Fibroblast of skin of right biceps (primary cell): Measurements from ENCODE around the gene QSOX2.

Experiments
- DNase-seq: peaks from one replicate; pipeline ENCODE4 v3.0.0-alpha.2; 2013

Gene QSOX2

DNA sequence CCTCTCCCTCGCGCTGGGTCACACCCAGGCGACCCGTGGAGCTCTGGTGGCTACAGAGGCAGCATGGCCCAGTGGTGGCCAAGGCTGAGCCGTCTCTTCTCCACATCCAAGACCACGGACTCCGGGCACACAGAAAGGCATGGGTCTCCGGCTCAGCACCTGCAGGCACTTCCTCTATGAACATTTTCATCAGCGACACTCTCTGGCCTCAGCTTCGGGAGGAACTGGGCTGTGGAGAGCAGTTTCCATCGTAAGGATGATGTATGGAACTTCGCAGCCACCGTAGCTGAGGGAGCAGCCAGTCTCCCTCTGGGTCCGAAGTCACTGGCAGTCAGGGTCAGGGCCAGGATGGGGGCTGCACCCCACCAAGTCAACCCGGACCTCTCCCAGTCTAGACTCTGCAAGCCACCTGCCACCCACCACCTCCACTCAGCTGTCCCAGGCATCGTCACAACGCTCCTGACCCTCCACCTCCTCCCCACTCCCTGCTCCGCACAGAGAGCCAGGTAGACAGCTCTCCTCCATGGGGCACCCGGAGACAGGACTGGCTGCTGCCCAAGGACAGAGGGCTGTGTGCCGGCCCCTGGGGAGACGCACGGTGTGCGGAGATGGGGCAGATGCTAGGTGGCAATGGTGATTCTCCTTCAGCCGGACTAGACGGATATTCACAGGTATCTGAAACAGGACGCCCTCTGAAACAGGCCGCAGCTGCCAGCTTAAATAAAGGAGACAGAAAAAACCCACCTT is 9.7 kb downstream of the QSOX2 start:
- DNase-seq, result no peak

DNA sequence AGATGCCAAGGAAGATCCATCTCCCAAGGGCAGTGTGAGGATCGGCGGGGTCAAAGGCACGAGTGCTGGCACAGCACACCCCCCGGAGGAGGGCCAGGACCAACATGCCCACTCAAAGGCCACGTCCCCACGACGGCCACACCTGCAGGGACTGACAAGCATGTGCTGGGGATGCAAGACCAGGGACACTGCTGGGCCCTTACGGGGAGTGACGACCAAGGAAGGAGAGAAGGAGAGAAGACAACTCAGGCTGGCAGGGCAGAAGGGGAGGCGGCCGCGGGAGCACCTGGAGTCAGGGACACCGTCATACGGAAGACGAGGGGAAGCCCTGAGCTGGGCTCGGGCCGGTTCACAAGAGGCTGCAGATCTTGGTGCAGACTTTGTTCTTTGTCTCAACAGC is 10.4 kb downstream of the QSOX2 start:
- DNase-seq, result no peak

DNA sequence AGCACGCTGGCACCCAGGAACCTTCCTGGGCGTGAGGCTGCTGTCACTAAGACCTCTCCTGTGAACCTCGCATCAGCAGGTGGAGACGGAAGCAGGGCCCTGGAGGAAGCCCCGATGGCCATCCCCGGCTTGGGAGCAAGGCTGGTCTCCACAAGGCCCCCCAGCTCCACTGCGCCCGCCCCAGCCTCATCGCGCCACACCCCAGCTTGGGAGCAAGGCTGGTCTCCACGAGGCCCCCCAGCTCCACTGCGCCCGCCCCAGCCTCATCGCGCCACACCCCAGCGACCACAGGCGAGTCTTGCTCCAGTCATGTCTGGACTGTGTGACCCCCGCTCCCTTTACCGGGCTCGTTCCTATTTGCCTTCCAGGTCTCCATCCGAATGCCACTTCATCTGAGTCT is 11.0 kb downstream of the QSOX2 start:
- no peak for DNase-seq

DNA sequence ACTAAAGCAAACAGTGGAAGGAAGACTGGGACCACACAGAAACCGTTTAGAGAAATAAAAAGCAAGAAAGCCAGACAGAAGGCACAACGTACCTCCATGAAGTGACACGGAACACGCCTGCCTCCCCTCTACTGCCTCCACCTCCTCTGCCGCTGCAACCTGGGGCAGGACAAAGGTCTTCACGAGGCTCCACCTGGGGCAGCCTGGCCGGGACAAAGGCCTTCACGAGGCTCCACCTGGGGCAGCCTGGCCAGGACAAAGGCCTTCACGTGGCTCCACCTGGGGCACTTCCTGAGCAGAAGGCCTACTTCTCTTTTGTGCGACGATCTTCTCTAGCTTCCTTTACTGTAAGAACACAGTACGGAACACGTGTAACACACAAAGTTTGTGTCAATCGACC is 11.7 kb downstream of the QSOX2 start:
- no peak for DNase-seq

DNA sequence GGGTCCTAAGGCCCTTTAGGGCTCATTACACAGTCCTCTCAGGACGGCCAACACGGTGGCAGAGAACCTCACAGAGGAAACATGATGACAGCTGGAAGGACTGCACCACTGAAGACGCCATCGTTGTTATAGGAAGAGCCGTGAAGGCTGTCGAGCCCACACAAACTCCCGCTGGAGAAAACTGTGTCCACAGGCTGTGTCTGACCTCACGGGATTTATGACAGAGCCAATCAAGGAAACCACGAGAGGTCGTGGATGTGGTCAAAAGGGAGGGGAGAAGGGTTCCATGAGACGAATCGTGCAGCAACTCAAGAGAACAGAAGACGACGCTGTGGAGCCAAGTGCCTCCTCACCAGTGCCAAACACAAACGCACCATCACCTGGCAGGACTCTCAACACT is 12.2 kb downstream of the QSOX2 start:
- no peak for DNase-seq

DNA sequence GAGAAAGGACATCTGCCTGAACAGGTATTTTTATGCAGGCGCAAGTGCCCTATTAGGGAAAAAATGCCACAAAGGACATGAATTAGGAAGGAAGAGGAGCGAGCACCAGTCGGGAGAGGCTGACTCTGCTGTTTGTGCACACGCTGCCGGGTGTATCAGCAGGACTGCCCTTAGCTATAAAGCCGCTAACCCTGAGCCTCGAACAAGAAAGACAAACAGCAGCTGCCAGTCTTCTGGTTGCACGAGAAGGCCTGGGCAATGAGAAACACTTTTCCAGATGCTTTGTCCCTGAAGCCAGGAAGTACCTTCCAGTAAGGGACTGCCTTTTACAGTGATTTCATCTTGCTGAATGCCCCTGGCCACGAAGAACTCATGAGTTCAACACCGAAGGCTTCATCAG is 12.6 kb downstream of the QSOX2 start:
- no peak for DNase-seq

DNA sequence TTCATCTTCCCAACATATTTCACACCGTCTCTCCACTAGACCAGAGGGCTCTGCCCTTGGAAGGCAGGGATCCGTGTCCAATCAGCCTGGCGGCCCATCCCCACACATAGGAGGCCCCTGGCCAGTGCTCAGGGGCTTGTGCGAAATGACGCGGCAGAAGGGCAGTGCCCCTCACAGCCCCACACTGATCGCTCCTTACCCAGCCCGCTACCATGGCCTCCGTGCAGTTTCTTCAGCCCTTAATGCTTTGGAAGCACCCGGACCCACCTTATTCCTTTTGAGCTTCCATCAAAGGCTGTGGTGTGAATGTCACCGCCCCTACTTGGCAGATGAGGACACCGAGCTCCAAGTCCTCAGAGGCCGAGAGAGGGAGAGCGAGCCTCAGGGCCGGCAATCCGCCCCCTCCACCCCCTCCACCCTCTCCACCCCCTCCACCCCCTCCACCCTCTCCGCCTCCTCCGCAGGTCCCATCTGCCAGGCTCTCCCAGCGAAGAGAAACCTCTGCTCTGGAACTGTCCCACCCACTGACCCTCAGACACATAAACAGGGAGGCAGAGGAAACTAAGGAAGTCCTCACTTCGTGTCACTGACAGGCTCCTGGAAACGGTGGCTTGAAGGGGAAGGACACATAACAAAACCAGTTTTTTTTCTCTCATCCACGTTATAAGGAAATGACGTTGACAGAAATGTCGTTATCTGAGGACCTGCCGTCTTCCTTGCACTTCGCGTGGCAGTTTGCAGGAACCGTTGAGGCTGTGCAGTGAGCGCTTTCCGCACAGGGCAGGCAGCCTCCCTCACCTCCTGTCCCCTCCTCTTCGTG is 13.9 kb downstream of the QSOX2 start:
- no peak for DNase-seq

DNA sequence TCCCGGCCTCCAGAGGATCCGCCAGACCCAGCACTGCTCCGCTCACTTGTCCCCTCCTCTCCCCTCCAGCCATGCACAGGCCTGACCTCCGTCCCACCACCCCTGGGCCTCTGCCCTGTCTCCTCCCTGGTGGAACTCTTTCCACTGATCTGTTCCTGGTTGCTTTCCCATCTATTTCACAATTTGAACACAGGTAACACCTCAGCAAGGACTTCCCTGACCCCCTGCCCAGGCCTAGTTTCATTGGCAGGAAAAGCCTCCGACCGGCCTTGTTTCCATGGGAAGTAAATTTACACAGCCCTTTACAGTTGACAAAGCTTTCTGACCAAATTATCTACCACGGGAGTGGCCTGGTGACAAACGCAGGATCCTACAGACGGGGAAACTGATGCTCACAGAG is 14.8 kb downstream of the QSOX2 start:
- no peak for DNase-seq

DNA sequence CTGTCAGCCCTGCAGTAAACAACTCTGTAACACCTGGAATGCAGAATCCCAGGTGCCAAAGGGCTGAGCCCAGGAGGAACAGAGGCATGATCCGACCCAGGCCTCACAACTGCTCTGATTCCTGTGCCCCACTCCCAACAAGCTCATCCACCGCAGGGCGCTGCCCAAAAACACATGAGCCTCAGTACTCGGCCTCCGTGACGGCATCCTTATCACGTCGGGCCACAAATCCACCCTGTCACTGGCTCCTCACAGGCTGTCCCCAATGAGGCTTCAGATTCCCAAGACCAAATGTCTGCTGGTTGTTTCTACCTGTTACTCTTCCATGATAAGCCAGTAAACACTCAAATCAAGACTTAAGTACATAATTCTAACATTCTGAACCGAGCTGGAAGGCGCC is 15.2 kb downstream of the QSOX2 start:
- DNase-seq, result no peak

DNA sequence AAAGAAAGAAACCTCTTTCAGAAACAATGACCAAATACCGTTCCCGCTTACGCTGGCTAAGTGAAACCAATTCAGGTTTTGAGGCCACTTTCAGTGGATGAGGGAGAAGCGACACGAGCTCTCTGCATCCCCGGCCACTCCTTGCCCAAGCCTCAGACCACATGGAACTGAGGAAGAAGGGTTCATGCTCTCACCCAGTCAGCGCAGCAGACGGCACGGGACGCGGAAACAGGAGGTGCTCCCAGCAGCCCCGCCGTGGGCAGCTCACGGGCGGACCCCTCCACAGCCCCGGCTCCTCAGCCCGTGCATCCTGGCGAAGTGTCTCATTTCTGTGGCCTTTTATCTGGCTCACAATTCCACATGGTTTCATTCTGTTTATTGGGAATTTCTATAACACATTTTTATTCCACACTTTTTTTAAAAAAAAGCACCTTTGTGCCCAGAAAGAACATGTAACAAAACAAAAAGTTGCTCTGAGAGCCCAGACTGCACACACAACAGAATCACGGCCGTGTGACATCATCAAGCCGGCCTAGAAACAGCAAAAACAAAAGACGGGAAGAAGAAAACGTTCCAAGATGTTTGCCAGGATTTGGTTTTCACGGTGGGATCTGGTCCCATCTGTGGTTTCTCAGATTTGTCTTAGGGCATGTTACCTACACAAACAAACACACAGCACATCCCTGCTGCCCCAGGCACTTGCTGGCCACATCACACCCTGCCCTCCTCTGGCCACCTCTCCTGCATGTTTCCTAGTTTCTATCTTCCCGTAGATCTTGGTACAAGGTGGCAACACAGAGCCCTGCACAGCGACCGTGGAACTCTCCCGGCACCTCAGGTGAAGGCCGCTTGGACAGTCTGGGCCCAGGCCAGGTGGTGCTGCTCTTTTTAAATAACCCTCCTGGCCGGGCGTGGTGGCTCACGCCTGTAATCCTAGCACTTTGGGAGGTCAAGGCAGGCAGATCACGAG is 16.2 kb downstream of the QSOX2 start:
- DNase-seq, result no peak

DNA sequence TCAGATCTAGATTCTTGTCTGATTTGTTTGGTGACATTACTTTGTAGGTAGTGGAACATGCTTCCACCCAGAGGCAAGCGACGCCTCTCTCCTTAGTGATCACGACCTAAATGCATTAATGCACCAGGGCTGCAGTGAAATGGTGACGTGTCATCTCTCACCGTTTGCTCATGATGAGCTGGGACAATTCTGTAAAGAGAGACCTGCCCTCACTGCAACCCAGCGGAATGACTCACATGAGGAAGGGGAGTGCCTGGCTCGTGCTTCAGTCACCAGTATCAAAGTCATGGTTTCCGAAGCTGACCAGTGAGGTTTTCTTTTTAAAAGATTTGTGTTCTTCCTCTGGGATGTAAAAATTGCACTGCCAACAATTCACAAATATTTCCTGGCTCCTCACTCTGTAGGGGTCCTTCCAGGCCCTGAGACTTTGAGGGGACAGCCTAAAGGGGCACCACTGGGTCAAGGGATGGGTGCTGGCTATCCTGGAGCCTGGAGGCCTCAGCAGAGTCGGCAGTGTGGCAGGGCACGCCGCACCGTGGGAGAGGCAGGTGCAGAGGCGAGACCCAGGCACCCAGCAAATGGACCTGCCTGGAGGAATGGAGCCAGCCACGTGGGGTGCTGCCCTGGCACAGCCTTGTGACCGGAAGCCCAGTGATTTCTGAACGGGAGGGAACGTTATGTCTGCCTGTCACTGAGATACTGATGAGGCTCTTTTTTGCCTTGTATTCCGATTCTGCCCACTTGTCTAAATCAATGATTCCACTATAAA is 17.3 kb downstream of the QSOX2 start:
- DNase-seq, result peak; percentile 84

DNA sequence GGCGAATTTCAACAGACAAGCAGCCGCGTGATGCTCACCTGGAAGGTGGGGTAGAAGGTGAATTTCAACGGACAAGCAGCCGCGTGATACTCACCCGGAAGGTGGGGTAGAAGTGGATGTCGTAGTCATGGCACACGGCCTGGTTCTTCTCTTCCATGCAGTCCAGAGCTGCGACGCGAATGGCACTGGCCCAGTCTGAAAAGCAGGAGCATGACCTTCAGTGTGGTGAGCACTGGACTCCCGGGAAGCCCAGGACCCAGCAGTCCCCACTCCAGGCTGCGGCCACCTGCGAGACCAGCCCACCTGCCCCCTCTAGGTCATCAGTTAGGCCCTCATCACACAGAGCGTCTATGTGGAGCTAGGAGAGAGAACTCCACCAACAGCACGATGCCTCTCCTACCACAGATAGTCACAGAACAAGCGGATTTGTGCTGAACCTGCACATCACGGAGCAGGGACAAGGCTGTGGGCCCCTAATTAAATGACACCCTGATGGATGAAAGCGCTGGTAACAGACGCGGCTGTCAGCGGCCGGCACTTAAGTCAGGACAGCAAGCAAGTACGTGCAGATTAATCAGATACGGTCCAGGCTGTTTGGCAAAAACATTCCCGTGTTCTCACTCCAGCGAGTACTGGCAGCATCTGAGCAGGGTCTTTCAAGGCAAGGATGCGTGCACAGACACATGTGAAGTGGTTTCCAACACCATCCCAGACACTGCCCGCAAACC is 18.8 kb downstream of the QSOX2 start:
- DNase-seq, result no peak

DNA sequence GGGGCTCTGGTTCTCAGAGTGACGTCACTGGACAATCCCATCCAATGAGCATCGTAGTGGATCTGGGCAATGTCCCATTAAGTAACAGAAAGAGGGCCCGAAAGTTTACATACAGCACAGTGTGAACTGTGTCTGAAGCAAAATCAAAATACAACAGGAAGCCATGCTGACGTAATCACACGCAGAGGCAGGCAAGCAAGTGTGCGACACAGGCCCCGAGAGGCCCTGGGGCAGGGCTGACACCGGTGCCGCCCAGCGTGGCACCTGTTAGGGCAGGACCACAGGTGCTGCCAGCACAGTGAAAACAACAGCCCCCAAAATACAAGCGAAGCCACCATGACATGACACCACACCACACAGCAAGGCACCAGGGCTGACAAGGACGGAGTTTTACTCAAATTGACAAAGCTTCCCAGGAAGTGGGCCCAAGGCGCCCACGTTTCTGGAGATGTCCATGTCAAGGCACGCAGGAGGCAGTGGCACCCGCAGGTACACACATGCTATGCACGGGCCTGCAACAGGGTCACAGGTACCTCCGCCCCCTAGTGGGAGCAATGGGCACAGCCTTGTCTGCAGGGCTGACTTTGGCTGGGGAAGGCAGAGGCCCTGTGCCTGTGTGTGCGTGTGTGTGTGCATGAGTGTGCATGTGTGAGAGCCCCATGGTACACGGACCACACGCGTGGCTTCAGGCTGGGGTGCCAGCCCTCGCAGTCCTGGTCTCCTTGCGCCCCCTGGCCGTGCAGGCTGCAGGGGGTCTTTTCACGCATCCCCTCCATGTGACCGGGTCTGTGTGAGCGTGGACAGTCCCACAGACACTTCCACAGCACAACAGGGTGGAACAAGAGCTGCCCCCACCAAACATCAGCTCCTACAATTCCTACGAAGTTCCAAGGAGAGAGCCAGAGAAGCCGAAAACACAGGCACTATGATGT is 19.6 kb downstream of the QSOX2 start:
- peak; percentile 46 for DNase-seq

DNA sequence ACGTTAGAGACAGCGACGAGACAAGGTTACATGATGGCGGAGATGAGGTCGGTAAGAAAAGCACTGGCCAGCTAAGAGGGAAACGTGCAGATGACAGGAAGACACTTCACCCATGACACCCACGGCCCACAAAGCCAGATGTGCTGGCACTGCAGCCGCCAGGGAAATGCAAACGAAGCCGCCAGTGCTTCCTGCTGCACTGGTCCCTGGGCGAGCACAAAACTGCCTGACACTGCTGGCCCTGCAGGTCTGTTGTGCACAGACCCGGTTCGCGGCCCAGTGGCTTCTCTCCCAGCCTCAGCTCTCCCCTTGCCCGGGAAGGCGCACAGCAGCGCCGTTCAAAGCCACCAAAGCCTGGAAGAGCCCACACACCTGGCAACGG is 20.3 kb downstream of the QSOX2 start:
- DNase-seq, result no peak

DNA sequence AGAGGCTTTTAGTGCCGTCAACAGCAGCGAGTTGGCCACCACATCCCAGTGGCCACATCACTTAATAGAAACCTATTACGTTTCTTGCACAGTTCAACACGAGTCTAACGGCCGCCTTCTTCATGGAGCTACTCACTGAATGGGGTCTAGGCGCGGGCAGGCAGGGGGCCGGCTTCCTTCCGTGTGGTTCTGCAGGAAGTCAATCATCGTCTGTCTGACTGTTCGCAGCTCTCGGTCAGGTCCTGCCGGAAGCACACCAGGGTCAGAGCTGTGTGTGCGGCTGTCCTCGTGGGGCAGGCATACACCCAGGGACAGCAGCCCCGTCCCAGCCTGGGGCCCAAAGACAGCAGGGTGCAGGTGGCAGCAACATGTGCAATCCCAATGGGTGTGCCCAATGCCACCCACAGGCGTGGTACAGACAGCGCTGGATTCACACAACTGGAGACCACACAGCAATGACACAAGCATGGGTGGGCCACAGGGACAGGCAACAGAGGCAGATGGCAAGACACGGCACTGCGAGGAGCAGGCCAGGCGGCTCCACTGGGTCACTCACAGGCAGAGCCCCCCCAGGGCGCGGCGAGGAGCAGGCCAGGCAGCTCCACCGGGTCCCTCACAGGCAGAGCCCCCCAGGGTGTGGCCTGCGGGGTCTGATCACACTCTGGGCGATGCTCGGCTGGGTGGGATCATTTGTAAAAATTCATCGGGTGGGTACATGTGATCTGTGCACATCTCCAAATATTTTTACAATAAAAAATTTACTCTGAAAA is 21.6 kb downstream of the QSOX2 start:
- DNase-seq, result no peak

DNA sequence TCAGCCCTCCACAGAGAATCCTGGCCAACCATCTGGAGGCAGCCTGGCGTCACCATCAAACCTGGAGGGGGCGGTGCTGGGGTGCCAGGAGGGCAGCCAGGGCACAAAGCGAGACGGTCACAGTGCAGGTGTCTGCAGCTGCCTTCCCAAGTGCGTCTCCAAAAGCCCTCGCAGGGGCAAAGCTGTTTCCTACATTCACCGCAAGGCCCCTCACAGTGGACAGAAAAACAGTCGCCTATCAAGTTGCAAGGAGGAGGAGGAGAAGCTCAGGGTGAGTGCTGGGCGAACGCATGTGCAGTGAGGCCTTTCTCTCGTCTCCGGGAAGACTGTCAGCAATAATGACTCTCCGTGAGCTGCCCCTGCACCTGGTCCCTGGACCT is 22.7 kb downstream of the QSOX2 start:
- DNase-seq, result no peak

DNA sequence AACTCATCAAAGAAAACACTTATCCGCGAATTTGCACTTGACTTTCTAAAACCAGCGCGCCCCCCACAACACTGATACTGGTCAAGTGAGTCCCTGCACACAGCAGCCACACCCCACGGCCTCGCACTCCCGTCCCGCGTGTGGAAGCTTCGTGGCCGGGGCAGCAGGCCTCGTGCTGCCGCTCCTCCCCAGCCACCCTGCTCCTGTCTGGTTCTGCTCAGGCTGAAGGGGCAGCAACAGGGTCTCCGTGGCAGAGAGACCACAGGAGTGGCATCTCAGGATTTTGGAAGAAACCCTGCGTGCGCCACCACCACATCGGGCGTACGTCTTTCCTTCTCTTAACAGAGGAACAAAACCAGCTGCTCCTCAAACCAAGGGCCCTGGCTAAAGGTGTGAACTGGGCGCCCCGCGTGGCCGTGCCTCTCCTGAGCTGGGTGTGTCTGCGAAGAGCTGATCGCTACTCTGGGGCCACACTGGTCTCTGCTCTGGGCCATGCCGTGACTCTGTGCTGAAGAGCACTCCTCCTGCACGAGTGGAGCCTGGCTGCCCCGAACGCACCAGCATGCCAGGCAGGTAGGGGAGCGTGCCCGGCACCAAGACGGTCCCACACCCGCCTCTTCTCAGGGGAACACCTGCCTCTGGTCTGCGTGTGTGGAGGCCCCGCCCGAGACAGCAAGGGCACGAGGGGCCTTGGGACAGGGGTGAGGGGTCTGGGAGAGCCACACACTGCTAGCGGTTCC is 23.3 kb downstream of the QSOX2 start:
- DNase-seq, result no peak

DNA sequence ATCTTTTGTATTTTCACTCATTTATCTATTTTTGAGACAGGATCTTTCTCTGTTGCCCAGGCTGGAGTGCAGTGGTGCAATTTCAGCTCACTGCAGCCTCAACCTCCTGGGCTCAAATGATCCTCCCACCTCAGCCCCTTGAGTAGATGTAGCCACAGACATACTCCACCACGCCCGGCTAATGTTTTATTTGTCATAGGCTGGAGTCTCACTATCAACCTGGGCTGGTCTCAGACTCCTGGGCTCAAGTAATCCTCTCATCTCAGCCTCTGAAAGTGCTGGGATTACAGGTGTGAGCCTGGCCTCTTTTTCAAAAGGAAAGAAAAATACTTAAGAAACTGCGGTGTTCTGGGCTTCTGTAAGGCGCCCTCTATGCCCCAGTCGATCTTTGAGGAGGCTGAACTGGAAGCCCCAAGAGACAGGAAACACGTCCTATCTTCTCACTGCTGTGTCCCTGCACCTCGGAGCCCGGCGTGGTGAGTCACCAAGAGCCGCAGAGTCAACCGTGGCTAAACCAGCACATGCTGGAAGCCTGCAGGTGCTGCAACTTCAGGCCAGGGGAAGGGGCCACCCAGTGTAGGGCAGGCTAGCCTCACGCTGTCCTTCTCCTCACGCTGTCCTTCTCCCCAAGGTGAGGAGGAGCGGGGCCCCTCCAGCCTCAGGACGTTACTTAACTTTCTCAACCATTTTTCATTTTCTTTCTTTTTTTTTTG is 25.4 kb downstream of the QSOX2 start:
- peak; percentile 33 for DNase-seq
